ENCODE results near the gene PEX26.

Gene PEX26

GRCh38 chr22:18154821-18155390 is 77.1 kb downstream of the PEX26 start:
- DNase-seq (ENCODE audit: low read depth in 2 of 2, low spot score in 1 of 2): no peak

All from stimulated activated CD8-positive, alpha-beta memory T cell treated with anti-CD3 and anti-CD28 coated beads, Interleukin-4, amount 100 ng/mL, for 1 hour (primary cell).